ENCODE results near the gene RAPGEF3.

DNA sequence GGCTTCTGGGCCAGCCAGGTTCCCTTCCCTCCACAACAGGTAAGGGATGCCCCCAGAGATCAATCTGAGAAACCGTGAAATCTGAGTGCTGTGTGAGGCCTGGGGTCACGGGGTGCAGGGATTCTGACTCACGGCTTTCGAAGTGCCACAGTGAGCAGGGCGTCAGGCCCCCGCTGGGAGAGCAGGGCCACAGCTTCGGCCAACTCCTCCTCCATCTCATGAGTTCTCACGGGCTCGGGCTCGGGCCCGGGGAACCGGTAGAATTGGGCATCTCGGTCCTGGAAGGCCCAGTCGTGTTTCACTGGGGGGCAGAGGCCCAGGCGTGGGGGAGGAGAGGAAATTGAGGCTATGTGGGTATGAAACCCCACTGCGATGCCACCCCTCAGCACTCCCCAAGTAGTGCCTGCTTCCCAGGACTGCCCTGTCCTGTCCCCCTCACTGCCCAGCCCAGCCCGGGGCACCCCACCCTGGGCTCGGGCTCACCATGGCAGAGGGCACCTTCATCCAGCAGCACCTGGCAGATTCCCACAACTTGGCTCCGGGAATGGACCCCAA lies 7.7 kb downstream of the RAPGEF3 start:
- TF ChIP-seq SIRT6 (IDR thresholded peaks at IDR 0.05; ENCODE audit: low read depth, low read length), result no peak
- TF ChIP-seq SRF (CRISPR knock-in tag; IDR thresholded peaks at IDR 0.05), result no peak
- TF ChIP-seq ILK (tag; IDR thresholded peaks at IDR 0.05; ENCODE audit: borderline replicate concordance, low read depth), result no peak
- TF ChIP-seq RFX7 (CRISPR knock-in tag; IDR thresholded peaks at IDR 0.05), result no peak
- no peak for TF ChIP-seq E2F3 (CRISPR knock-in tag; IDR thresholded peaks at IDR 0.05)
- TF ChIP-seq, protein P1, sequence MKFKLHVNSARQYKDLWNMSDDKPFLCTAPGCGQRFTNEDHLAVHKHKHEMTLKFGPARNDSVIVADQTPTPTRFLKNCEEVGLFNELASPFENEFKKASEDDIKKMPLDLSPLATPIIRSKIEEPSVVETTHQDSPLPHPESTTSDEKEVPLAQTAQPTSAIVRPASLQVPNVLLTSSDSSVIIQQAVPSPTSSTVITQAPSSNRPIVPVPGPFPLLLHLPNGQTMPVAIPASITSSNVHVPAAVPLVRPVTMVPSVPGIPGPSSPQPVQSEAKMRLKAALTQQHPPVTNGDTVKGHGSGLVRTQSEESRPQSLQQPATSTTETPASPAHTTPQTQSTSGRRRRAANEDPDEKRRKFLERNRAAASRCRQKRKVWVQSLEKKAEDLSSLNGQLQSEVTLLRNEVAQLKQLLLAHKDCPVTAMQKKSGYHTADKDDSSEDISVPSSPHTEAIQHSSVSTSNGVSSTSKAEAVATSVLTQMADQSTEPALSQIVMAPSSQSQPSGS (CRISPR knock-in tag; IDR thresholded peaks at IDR 0.05), result no peak
- TF ChIP-seq, protein P2, sequence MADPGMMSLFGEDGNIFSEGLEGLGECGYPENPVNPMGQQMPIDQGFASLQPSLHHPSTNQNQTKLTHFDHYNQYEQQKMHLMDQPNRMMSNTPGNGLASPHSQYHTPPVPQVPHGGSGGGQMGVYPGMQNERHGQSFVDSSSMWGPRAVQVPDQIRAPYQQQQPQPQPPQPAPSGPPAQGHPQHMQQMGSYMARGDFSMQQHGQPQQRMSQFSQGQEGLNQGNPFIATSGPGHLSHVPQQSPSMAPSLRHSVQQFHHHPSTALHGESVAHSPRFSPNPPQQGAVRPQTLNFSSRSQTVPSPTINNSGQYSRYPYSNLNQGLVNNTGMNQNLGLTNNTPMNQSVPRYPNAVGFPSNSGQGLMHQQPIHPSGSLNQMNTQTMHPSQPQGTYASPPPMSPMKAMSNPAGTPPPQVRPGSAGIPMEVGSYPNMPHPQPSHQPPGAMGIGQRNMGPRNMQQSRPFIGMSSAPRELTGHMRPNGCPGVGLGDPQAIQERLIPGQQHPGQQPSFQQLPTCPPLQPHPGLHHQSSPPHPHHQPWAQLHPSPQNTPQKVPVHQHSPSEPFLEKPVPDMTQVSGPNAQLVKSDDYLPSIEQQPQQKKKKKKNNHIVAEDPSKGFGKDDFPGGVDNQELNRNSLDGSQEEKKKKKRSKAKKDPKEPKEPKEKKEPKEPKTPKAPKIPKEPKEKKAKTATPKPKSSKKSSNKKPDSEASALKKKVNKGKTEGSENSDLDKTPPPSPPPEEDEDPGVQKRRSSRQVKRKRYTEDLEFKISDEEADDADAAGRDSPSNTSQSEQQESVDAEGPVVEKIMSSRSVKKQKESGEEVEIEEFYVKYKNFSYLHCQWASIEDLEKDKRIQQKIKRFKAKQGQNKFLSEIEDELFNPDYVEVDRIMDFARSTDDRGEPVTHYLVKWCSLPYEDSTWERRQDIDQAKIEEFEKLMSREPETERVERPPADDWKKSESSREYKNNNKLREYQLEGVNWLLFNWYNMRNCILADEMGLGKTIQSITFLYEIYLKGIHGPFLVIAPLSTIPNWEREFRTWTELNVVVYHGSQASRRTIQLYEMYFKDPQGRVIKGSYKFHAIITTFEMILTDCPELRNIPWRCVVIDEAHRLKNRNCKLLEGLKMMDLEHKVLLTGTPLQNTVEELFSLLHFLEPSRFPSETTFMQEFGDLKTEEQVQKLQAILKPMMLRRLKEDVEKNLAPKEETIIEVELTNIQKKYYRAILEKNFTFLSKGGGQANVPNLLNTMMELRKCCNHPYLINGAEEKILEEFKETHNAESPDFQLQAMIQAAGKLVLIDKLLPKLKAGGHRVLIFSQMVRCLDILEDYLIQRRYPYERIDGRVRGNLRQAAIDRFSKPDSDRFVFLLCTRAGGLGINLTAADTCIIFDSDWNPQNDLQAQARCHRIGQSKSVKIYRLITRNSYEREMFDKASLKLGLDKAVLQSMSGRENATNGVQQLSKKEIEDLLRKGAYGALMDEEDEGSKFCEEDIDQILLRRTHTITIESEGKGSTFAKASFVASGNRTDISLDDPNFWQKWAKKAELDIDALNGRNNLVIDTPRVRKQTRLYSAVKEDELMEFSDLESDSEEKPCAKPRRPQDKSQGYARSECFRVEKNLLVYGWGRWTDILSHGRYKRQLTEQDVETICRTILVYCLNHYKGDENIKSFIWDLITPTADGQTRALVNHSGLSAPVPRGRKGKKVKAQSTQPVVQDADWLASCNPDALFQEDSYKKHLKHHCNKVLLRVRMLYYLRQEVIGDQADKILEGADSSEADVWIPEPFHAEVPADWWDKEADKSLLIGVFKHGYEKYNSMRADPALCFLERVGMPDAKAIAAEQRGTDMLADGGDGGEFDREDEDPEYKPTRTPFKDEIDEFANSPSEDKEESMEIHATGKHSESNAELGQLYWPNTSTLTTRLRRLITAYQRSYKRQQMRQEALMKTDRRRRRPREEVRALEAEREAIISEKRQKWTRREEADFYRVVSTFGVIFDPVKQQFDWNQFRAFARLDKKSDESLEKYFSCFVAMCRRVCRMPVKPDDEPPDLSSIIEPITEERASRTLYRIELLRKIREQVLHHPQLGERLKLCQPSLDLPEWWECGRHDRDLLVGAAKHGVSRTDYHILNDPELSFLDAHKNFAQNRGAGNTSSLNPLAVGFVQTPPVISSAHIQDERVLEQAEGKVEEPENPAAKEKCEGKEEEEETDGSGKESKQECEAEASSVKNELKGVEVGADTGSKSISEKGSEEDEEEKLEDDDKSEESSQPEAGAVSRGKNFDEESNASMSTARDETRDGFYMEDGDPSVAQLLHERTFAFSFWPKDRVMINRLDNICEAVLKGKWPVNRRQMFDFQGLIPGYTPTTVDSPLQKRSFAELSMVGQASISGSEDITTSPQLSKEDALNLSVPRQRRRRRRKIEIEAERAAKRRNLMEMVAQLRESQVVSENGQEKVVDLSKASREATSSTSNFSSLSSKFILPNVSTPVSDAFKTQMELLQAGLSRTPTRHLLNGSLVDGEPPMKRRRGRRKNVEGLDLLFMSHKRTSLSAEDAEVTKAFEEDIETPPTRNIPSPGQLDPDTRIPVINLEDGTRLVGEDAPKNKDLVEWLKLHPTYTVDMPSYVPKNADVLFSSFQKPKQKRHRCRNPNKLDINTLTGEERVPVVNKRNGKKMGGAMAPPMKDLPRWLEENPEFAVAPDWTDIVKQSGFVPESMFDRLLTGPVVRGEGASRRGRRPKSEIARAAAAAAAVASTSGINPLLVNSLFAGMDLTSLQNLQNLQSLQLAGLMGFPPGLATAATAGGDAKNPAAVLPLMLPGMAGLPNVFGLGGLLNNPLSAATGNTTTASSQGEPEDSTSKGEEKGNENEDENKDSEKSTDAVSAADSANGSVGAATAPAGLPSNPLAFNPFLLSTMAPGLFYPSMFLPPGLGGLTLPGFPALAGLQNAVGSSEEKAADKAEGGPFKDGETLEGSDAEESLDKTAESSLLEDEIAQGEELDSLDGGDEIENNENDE (IDR thresholded peaks at IDR 0.05; ENCODE audit: low read depth, low read length), result no peak
- TF ChIP-seq CEBPB (tag; IDR thresholded peaks at IDR 0.05), result no peak
